NCI-H345 (cell line): ENCODE results near the gene OMA1.
"Not testable (repeated sequence)": the region's sequence is repeated elsewhere in the genome, so short reads cannot be mapped to it uniquely, and the experiment has no call there.

Experiments
- DNase-seq: peaks from one replicate; lab custom pipeline; 2025; lab: John Stamatoyannopoulos, UW

Gene OMA1

GRCh38 chr1:58573705-58574591, 27.4 kb upstream of the OMA1 start:
- no peak for DNase-seq

GRCh38 chr1:58573138-58573537, 26.6 kb upstream of the OMA1 start:
- no peak for DNase-seq

- no peak for DNase-seq
Measured at GRCh38 chr1:58572690-58573089, 26.2 kb upstream of the OMA1 start.

- no peak for DNase-seq
Measured at GRCh38 chr1:58571616-58572015, 25.1 kb upstream of the OMA1 start.

GRCh38 chr1:58570817-58571216, 24.3 kb upstream of the OMA1 start:
- DNase-seq = no peak

GRCh38 chr1:58570094-58570493, 23.6 kb upstream of the OMA1 start:
- no peak for DNase-seq

GRCh38 chr1:58568911-58569310, 22.4 kb upstream of the OMA1 start:
- no peak for DNase-seq

GRCh38 chr1:58568271-58568860, 21.8 kb upstream of the OMA1 start:
- DNase-seq = no peak

- no peak for DNase-seq
Measured at GRCh38 chr1:58566339-58566738, 19.8 kb upstream of the OMA1 start.

GRCh38 chr1:58563715-58564114, 17.2 kb upstream of the OMA1 start:
- DNase-seq = not testable (repeated sequence)

GRCh38 chr1:58561633-58562032, 15.1 kb upstream of the OMA1 start:
- no peak for DNase-seq

- DNase-seq = no peak
Measured at GRCh38 chr1:58555393-58555792, 8.9 kb upstream of the OMA1 start.

- DNase-seq = no peak
Measured at GRCh38 chr1:58551186-58552140, 4.9 kb upstream of the OMA1 start.

GRCh38 chr1:58549291-58549690, 2.8 kb upstream of the OMA1 start:
- not testable (repeated sequence) for DNase-seq

- no peak for DNase-seq
Measured at GRCh38 chr1:58548371-58548770, 1.8 kb upstream of the OMA1 start.

GRCh38 chr1:58545591-58546519, 671 bp downstream of the OMA1 start:
- peak; percentile 58 for DNase-seq

- no peak for DNase-seq
Measured at GRCh38 chr1:58543260-58543659, 3.3 kb downstream of the OMA1 start.

GRCh38 chr1:58539553-58539952, 7.0 kb downstream of the OMA1 start:
- no peak for DNase-seq

- no peak for DNase-seq
Measured at GRCh38 chr1:58538821-58539220, 7.7 kb downstream of the OMA1 start.

- not testable (repeated sequence) for DNase-seq
Measured at GRCh38 chr1:58531842-58532241, 14.7 kb downstream of the OMA1 start.

- no peak for DNase-seq
Measured at GRCh38 chr1:58529284-58529683, 17.2 kb downstream of the OMA1 start.
